ENCODE data around the gene ZHX3. TPM values are rescaled to one million over a fixed set of nuclear protein-coding genes. Genes with fewer than 3 reads are reported as not detected.

ZHX3 gene
- total and polyA plus RNA-seq, 2 of the 13 experiments (the other 11 are each of a cell fraction or from before 2014, with no cell fraction given), result 8.4 to 11.7 TPM

GRCh38 chr20:41225091-41225490 lies 92.4 kb downstream of the ZHX3 start:
- Histone ChIP-seq H3K4me2 (ENCODE audit: low read depth, low read length) (no peak overlapping the region), H3K9ac (ENCODE audit: insufficient read depth, low read depth, low read length) (no peak overlapping the region), H3K9me3 (ENCODE audit: low read length) (no peaks in the 10 kb centered on the region), H3K27me3 (ENCODE audit: control insufficient read depth in 1 of 2, insufficient read depth in 2 of 2, low read length in 2 of 2) (no peaks in the 10 kb centered on the region), H2AFZ (ENCODE audit: low read length) (no peak overlapping the region), H3K27ac (ENCODE audit: extremely low read length, insufficient read depth, low read length) (no peak overlapping the region), H3K79me2 (ENCODE audit: insufficient read depth, low read length) (no peaks in the 10 kb centered on the region), H3K4me3 (replicated peaks in 1 of 3; ENCODE audit: insufficient read depth in 1 of 3, low read depth in 2 of 3, low read length in 3 of 3) (no peak overlapping the region), H3K36me3 (replicated peaks in 1 of 2; ENCODE audit: control insufficient read depth in 1 of 2, insufficient read depth in 2 of 2, low read length in 2 of 2) (no peaks in the 10 kb centered on the region), H4K20me1 (ENCODE audit: insufficient read depth, low read length) (no peaks in the 10 kb centered on the region), H3K4me1 (ENCODE audit: insufficient read depth, low read length) (no peaks in the 10 kb centered on the region)
- DNase-seq (ENCODE audit: low spot score) (no peak), ATAC-seq (no peak), FAIRE-seq (no peak)
- intact Hi-C loops (cut with micrococcal nuclease; ENCODE audit: unreplicated experiment), result no loop called here
- in situ Hi-C loops (cut with HindIII; ENCODE audit: extremely low pct_ligation_motif_present, low pct_unique_long_range_greater_than_20kb), result no loop called here
- no peak for TF ChIP-seq SETDB1 (CRISPR knock-in tag; IDR thresholded peaks at IDR 0.05; ENCODE audit: borderline replicate concordance)
- TF ChIP-seq ERF (CRISPR knock-in tag; IDR thresholded peaks at IDR 0.05), result no peak
- no peak for TF ChIP-seq ATF7 (IDR thresholded peaks at IDR 0.05)
- no peak for TF ChIP-seq ATF7 (CRISPR knock-in tag; IDR thresholded peaks at IDR 0.05)
- no peak for TF ChIP-seq FOXK1 (CRISPR knock-in tag; IDR thresholded peaks at IDR 0.05; ENCODE audit: borderline replicate concordance, low read depth)
- no peak for TF ChIP-seq XRCC5 (optimal IDR thresholded peaks at IDR 0.05; ENCODE audit: low read length)
- no peak for TF ChIP-seq BATF2 (CRISPR knock-in tag; IDR thresholded peaks at IDR 0.05)
- CTCF ChIA-PET (ENCODE audit: low intra/inter-chr PET ratio, low total read pairs), result no interaction called here
- WGBS (ENCODE audit: low lambda C conversion rate), result 96% methylated on average over 1 of the region's 1 CpG
- POLR2A ChIA-PET, result no interaction called here
- no TSS peak for BruUV-seq (replicated peaks)

- no peak for TF ChIP-seq PLRG1 (conservative IDR thresholded peaks at IDR 0.05)
- no peak for TF ChIP-seq ZNF124 (CRISPR knock-in tag; IDR thresholded peaks at IDR 0.05)
- TF ChIP-seq ZNF674 (CRISPR knock-in tag; IDR thresholded peaks at IDR 0.05; ENCODE audit: low read depth), result no peak
- no peak for TF ChIP-seq ZNF615 (CRISPR knock-in tag; IDR thresholded peaks at IDR 0.05; ENCODE audit: borderline replicate concordance)
- TF ChIP-seq ATM (IDR thresholded peaks at IDR 0.05; ENCODE audit: borderline replicate concordance), result no peak
- TF ChIP-seq ISX (CRISPR knock-in tag; conservative IDR thresholded peaks at IDR 0.05), result no peak
- no peak for TF ChIP-seq ZFAT (CRISPR knock-in tag; conservative IDR thresholded peaks at IDR 0.05)
- TF ChIP-seq CHD4 (IDR thresholded peaks at IDR 0.05; ENCODE audit: borderline replicate concordance, low read length), result no peak
- ChIA-PET CTCF (ENCODE audit: low intra/inter-chr PET ratio, low total read pairs) (no interaction called here), POLR2A (no interaction called here)
- DNase-seq (ENCODE audit: low spot score) (no peak), ATAC-seq (no peak), FAIRE-seq (no peak)
- Histone ChIP-seq H3K4me3 (replicated peaks in 1 of 3; ENCODE audit: insufficient read depth in 1 of 3, low read depth in 2 of 3, low read length in 3 of 3) (no peak overlapping the region), H3K4me1 (ENCODE audit: insufficient read depth, low read length) (no peaks in the 10 kb centered on the region), H3K79me2 (ENCODE audit: insufficient read depth, low read length) (no peaks in the 10 kb centered on the region), H3K27me3 (ENCODE audit: control insufficient read depth in 1 of 2, insufficient read depth in 2 of 2, low read length in 2 of 2) (no peaks in the 10 kb centered on the region), H4K20me1 (ENCODE audit: insufficient read depth, low read length) (no peaks in the 10 kb centered on the region), H3K27ac (ENCODE audit: extremely low read length, insufficient read depth, low read length) (no peak overlapping the region), H2AFZ (ENCODE audit: low read length) (no peak overlapping the region), H3K9me3 (ENCODE audit: low read length) (no peaks in the 10 kb centered on the region), H3K36me3 (replicated peaks in 1 of 2; ENCODE audit: control insufficient read depth in 1 of 2, insufficient read depth in 2 of 2, low read length in 2 of 2) (no peaks in the 10 kb centered on the region), H3K9ac (ENCODE audit: insufficient read depth, low read depth, low read length) (no peak overlapping the region), H3K4me2 (ENCODE audit: low read depth, low read length) (no peak overlapping the region)
- WGBS (ENCODE audit: low lambda C conversion rate), result 98% methylated on average over 1 of the region's 1 CpG
- no TSS peak for BruUV-seq (replicated peaks)
- in situ Hi-C loops (cut with HindIII; ENCODE audit: extremely low pct_ligation_motif_present, low pct_unique_long_range_greater_than_20kb) (no loop called here), intact Hi-C loops (cut with micrococcal nuclease; ENCODE audit: unreplicated experiment) (no loop called here)
These were observed 93.2 kb downstream of the ZHX3 start for GRCh38 chr20:41224281-41224680.
